Measurements from ENCODE around the gene TRMT10B. TPM values are rescaled to one million over a fixed set of nuclear protein-coding genes. Genes with fewer than 3 reads are reported as not detected.
"Not testable (repeated sequence)": the region's sequence is repeated elsewhere in the genome, so short reads cannot be mapped to it uniquely, and the experiment has no call there.

Gene TRMT10B
- total and polyA plus RNA-seq, 7 donors, result 1.8 to 9.7 (median 6.0) TPM

DNA sequence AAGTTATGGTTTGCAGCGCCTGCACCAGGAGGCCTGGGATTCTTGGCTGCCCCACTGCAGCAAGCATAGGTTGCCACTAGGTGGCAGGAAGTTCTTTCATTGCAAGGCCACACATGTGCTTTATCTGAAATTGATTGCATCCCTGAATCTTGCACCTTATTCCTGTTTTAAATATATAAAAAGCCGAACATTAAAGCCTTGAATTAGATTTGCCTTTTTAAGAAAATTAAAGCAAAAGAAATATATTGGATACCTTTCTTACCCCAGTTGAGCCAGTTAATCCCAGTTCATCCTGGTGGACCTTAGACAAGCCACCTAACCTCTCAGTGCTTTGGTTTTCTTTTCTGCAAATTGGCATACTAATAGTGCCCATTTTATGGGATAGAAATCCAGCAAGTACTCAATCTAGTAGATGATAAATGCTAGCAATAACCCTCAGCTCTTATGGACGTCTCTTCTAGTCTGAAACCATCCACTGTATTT lies 6.3 kb upstream of the TRMT10B start:
- Histone ChIP-seq H3K4me1 (no peaks in the 10 kb centered on the region), H3K9me3 (no peaks in the 10 kb centered on the region), H3K27me3 (no peaks in the 10 kb centered on the region), H3K36me3 (no peaks in the 10 kb centered on the region), H3K27ac (no peak overlapping the region), H3K4me3 (no peak overlapping the region)
- TF ChIP-seq POLR2AphosphoS5 (IDR thresholded peaks at IDR 0.05) (no peak), CTCF (IDR thresholded peaks at IDR 0.05) (peak in 3 of 4 experiments; percentile 62 to 87 (median 80))
- intact Hi-C loops (cut with DNase I), result no loop called here
- DNase-seq, result no peak
- 29 to 37% methylated on average over 3 of the region's 3 CpGs for WGBS, 2 donors

DNA sequence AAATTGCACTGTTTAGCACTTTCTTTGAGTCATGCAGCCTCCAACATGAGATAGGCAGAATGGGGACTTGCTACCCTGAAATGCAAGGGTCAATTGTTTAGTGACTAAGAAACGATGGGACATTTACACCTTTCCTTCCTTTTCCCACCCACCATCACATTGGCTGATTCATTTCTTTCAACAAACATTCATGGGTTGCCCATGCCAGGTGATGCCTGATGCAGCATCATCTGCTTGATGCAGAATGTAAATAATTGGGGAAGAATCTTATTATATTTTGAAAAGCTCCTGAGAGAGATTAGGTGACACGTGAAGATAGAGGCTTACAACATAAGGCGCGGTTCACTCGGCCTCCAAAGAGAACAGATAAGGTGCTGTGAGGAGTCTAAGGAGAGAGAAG lies 4.5 kb upstream of the TRMT10B start:
- intact Hi-C loops (cut with DNase I), result no loop called here
- peaks cover 0 to under 1% (median under 1%) of the 10 kb centered on the region in 4 donors for H3K4me1 ChIP-seq
- no peaks in the 10 kb centered on the region for H3K27me3 ChIP-seq
- H3K36me3 ChIP-seq, result no peaks in the 10 kb centered on the region
- no peak overlapping the region for H3K4me3 ChIP-seq
- DNase-seq, result no peak
- H3K27ac ChIP-seq, result no peak overlapping the region
- no peaks in the 10 kb centered on the region for H3K9me3 ChIP-seq
- 53 to 72% methylated on average over 5 of the region's 5 CpGs for WGBS, 2 donors
- TF ChIP-seq CTCF (IDR thresholded peaks at IDR 0.05) (no peak), EP300 (IDR thresholded peaks at IDR 0.05) (no peak), POLR2AphosphoS5 (IDR thresholded peaks at IDR 0.05) (no peak), POLR2A (IDR thresholded peaks at IDR 0.05) (no peak)

DNA sequence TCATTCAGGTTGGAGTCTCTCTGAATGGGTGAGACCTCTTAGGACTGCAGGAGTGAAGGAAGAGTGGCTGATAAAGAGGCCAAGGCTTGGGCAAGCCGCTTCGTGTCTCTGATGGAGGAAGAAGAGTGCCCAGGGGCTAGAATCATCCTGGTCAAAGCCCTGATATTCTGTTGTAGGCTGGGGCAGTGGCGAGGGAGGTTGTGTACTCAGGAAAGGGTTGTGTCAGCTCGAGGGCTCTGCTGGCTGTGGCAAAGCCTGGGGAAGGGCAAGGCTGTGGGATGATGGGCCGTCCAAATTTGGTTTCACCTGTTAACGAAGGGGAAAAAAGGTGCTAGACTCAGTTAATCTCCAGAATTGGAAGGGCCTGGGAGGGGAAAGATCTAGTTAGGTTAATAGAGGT lies 2.4 kb upstream of the TRMT10B start:
- WGBS, 2 donors, result 82 to 86% methylated on average over 6 of the region's 6 CpGs
- peaks cover 0 to 10% (median 7%) of the 10 kb centered on the region in 4 donors for H3K4me1 ChIP-seq
- H3K4me3 ChIP-seq, result no peak overlapping the region
- H3K9me3 ChIP-seq, result no peaks in the 10 kb centered on the region
- TF ChIP-seq POLR2AphosphoS5 (IDR thresholded peaks at IDR 0.05), result no peak
- no peak for TF ChIP-seq EP300 (IDR thresholded peaks at IDR 0.05)
- no peak overlapping the region for H3K27ac ChIP-seq
- intact Hi-C loops (cut with DNase I), result loop anchor here (5.0 to 10.0 kb wide), 3 partner anchors 159 to 614 kb away; partner anchors contain the start of genes POLR1E and TOMM5
- H3K27me3 ChIP-seq, result no peaks in the 10 kb centered on the region
- H3K36me3 ChIP-seq, result no peaks in the 10 kb centered on the region
- DNase-seq, result no peak

GRCh38 chr9:37751704-37752103 lies 1.9 kb upstream of the TRMT10B start:
- H3K4me1 ChIP-seq, H3K4me3 ChIP-seq, H3K27me3 ChIP-seq, H3K27ac ChIP-seq, H3K9me3 ChIP-seq, DNase-seq, H3K36me3 ChIP-seq: not testable (repeated sequence)
- 94 to 96% methylated on average over 30 of the region's 30 CpGs for WGBS, 2 donors
- intact Hi-C loops (cut with DNase I), result loop anchor here (5.0 to 10.0 kb wide), 3 partner anchors 159 to 613 kb away; partner anchors contain the start of genes POLR1E and TOMM5

GRCh38 chr9:37752112-37752511 lies 1.5 kb upstream of the TRMT10B start:
- 93 to 97% methylated on average over 13 of the region's 13 CpGs for WGBS, 2 donors
- not testable (repeated sequence) for H3K36me3 ChIP-seq, H3K27ac ChIP-seq, H3K9me3 ChIP-seq, H3K4me1 ChIP-seq, H3K27me3 ChIP-seq, DNase-seq, H3K4me3 ChIP-seq
- intact Hi-C loops (cut with DNase I), result loop anchor here (5.0 to 10.0 kb wide), 3 partner anchors 160 to 613 kb away; partner anchors contain the start of genes POLR1E and TOMM5

GRCh38 chr9:37752642-37753488 lies 740 bp upstream of the TRMT10B start:
- no peaks in the 10 kb centered on the region for H3K36me3 ChIP-seq
- peak overlapping the region; percentile 79 to 86 (median 81) for H3K27ac ChIP-seq
- H3K4me1 ChIP-seq, result peaks cover 0 to 10% (median 7%) of the 10 kb centered on the region in 4 donors
- peak overlapping the region; percentile 67 to 80 (median 68) for H3K4me3 ChIP-seq
- H3K27me3 ChIP-seq, result no peaks in the 10 kb centered on the region
- no peaks in the 10 kb centered on the region for H3K9me3 ChIP-seq
- WGBS, 2 donors, result 89 to 91% methylated on average over 29 of the region's 29 CpGs
- no peak for TF ChIP-seq EP300 (IDR thresholded peaks at IDR 0.05)
- TF ChIP-seq POLR2A (IDR thresholded peaks at IDR 0.05), result no peak
- TF ChIP-seq CTCF (IDR thresholded peaks at IDR 0.05), result no peak
- no peak for TF ChIP-seq POLR2AphosphoS5 (IDR thresholded peaks at IDR 0.05)
- no peak for DNase-seq
- intact Hi-C loops (cut with DNase I), result loop anchor here (5.0 to 10.0 kb wide), 3 partner anchors 161 to 612 kb away; partner anchors contain the start of genes POLR1E and TOMM5

Measured in sigmoid colon (tissue), 7 donors.